ENCODE data around the gene MAP3K6. TPM values are rescaled to one million over a fixed set of nuclear protein-coding genes. Genes with fewer than 3 reads are reported as not detected.

Gene MAP3K6
- polyA plus RNA-seq, 1 donor from 2014 or later = 3.9 TPM

DNA sequence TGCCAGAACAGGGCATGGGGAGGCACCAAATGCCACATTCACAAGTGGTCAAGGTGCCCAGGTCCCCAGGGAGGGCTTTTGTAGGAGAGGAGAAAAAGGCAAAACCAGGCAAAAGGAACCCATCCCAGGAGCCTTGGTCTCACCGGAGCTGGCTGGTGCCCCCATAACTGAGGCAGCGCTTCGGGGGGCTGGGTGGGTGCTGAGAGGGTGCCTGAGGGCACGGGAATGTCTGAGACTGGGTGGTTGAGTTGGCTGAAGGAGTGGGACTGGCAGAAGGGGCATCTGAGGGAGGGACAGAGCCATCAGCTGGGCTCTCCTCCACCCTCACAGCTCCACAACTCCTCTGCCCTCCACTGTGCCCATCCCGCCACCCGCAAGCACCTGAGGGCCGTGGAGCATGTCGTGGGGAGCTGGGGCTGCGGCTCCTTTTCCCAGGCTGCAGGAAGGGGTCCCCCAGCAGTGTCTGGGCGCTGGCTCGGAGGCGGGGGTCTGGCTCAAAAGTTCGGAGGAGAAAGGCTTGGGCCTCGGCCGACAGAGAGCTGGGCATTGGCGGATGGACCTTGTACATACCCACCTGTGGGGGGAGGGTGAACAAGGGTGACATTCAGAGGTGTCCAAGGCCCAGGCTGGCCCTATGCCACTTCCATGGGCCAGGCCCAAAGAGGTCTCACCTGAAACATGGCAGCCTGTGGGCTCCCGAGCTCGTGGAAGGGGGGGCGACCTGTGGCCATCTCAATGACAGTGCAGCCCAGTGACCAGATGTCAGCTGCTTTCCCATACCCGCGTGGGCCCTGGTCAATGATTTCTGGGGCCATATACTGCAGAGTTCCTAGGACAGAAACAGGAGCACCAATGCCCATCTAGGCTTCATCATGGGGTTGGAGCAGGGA lies 8.5 kb downstream of the MAP3K6 start:
- Mint-ChIP-seq H3K9me3 (no peaks in the 10 kb centered on the region), H3K27ac (peak overlapping the region; percentile 59 to 85 (median 71)), H3K4me1 (peaks cover 17 to 32% (median 29%) of the 10 kb centered on the region in 3 donors)

DNA sequence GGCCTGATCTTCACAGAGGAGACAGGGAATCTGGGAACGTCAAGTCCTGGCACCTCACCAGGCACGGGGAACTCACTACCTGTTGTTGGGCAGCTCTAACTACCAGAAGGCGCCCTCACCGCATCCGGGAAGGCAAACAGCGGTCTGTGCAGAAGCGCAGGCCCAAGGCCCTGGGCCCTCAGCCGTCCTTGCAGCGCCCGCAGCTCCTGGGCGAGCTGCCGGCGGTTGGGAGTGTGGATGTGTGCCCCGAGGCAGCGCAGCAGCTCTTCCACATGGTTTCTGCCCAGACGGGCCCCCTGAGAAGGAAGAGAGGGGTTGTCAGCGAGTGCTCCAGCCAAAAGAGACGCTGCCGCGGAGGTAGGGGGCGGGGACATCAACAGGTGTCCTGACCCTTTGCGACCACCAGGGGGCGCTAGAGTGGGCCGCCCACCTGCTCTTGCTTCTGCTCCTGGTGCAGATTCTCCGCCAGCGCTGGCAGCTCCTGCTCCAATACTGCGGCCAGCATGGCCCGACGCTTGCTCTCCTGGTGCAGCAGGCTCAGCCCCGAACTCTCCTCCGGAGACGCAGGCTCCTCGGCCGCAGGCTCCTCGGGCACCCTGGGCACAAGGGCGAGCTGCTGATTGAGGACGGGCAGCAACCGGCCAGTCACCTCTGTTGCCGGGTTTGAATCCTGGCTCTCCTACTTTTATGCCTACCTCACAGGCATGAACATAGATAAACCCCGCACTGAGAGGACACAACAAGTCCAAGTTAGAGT lies 9.3 kb downstream of the MAP3K6 start:
- H3K4me1 Mint-ChIP-seq = peaks cover 17 to 32% (median 29%) of the 10 kb centered on the region in 3 donors

More for the DNA sequence above, 8.5 kb downstream of the MAP3K6 start:
- H3K36me3 Mint-ChIP-seq = no peaks in the 10 kb centered on the region
- peaks cover 2% of the 10 kb centered on the region for H3K27me3 Mint-ChIP-seq
- H3K4me3 Mint-ChIP-seq = peak overlapping the region in 2 of 4 donors; percentile 72 to 85

DNA sequence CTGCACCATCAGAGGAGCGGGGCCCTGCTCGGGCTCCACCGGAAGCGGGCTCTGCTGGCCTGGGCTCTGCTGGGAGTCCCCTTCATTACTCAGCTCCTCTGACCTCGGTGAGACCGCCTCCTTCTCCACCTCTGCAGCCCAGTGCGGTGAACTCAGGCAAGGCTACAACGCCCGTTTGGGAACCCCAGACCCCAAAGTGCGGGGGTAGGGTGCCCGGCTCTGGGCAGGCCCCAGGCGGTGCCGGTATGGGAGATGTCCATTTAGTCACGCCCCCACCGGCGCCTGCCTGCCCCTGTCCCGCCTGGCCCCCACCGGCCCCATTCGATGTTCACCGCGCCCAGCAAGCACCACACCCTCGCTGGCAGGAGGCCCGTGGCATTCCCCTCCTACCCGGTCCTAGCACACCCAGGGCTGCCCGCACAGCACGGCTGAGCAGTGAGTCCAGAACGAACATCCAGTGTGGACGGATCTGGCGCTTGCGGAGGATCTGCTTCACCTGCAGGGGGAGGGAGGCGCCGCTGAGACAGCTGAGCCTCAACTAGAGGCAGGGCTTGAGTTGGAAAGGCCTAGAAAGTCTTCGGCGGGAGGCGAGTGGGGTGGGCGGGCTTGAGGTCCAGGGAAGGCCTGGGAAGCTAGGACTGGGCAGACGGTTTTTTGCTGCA lies 10.0 kb downstream of the MAP3K6 start:
- Mint-ChIP-seq H3K36me3 (no peaks in the 10 kb centered on the region), H3K27me3 (peaks cover 2% of the 10 kb centered on the region), H3K27ac (peak overlapping the region; percentile 59 to 86 (median 84)), H3K4me1 (peaks cover 17 to 32% (median 29%) of the 10 kb centered on the region in 3 donors), H3K4me3 (peak overlapping the region; percentile 75 to 88 (median 81)), H3K9me3 (no peaks in the 10 kb centered on the region)

More for the DNA sequence above, 9.3 kb downstream of the MAP3K6 start:
- Mint-ChIP-seq H3K4me3 (peak overlapping the region; percentile 75 to 91 (median 86)), H3K36me3 (no peaks in the 10 kb centered on the region), H3K9me3 (no peaks in the 10 kb centered on the region), H3K27me3 (peaks cover 2% of the 10 kb centered on the region), H3K27ac (peak overlapping the region; percentile 59 to 86 (median 84))

DNA sequence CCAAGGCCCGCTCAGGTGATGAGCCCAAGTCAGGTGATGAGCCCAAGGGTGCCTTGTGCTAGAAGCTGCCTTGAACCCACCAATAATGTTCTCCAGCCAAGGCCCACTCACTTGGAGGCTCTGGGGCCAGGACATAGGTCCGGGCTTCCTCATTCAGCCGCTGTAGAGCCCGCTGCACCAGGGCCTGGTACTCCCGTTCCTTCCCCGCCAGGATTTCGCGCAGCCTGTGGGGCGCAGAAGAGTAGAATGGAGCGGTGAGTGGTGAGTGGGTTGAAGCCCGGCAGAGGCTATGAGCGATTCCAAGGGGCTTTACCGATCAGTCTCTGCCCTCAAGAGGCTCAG lies 10.5 kb downstream of the MAP3K6 start:
- peaks cover 17 to 32% (median 29%) of the 10 kb centered on the region in 3 donors for H3K4me1 Mint-ChIP-seq

DNA sequence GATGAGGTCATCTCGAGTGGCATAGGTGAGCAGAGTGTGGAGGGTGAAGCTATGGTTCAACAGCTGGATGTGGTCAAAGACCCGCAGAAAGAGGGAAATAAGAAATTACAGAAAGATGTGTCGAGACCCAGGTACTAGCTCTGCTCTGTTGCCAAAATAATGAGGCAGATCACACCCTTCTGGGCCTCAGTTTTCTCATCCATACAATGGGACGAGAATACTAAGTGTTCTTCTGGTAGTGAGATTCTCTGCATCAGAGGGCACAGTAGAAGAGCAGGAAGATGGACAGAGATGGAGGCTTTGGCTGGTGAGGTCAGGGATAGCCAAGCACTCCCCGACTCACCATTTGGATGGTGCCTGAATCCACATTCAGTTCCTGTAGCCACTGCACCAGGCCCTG lies 11.1 kb downstream of the MAP3K6 start:
- Mint-ChIP-seq H3K27ac (peak overlapping the region in 2 of 3 donors; percentile 81 to 85), H3K27me3 (peaks cover 2% of the 10 kb centered on the region), H3K4me1 (peaks cover 17 to 32% (median 29%) of the 10 kb centered on the region in 3 donors), H3K4me3 (peak overlapping the region in 3 of 4 donors; percentile 9 to 87 (median 85)), H3K9me3 (no peaks in the 10 kb centered on the region), H3K36me3 (no peaks in the 10 kb centered on the region)

More for the DNA sequence above, 10.5 kb downstream of the MAP3K6 start:
- Mint-ChIP-seq H3K4me3 (peak overlapping the region; percentile 75 to 88 (median 81)), H3K27me3 (peaks cover 2% of the 10 kb centered on the region), H3K27ac (peak overlapping the region in 2 of 3 donors; percentile 39 to 85), H3K9me3 (no peaks in the 10 kb centered on the region), H3K36me3 (no peaks in the 10 kb centered on the region)

DNA sequence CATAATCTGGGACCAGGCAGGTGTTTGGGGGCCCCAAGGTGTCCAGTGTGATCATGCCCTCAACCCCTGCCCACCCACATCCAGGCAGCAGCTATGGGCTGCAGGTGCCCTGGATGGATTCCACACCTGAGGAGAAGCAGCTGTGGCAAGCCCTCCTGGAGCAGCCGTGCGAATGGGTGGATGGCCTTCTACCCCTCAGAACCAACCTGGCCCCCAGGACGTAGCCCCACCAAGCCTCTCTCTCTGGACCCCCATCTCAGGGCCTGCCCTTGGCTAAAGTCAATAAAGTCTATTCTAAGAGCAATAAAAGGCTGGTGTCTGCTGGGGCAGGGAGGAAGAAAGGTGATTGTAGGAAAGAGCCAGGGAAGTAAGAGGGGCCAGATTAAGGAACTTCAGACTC lies 13.1 kb downstream of the MAP3K6 start:
- Mint-ChIP-seq H3K4me1 (peaks cover 8 to 19% (median 17%) of the 10 kb centered on the region in 3 donors), H3K27ac (peak overlapping the region in 1 of 3 donors; percentile 7), H3K4me3 (peak overlapping the region in 2 of 4 donors; percentile 14 to 58)

DNA sequence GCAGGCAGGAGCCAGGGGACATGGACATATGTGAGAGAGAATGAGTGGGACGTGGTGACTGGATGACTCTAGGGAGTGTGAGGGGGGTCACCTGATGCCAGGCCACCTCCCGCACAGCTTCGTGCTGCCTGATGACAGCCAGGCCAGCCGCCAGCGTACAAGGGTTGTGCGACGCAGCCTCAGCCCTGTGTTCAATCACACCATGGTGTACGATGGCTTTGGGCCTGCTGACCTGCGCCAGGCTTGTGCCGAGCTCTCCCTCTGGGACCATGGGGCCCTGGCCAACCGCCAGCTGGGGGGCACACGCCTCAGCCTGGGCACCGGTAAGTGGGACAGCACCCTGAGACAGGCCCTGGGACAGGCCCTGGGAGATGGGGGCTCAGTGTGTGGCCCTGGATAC lies 13.6 kb downstream of the MAP3K6 start:
- peak overlapping the region in 1 of 4 donors; percentile 84 for H3K4me3 Mint-ChIP-seq
- H3K4me1 Mint-ChIP-seq = peaks cover 8 to 19% (median 17%) of the 10 kb centered on the region in 3 donors
- H3K27me3 Mint-ChIP-seq = no peaks in the 10 kb centered on the region
- no peaks in the 10 kb centered on the region for H3K36me3 Mint-ChIP-seq
- H3K27ac Mint-ChIP-seq = no peak overlapping the region
- H3K9me3 Mint-ChIP-seq = no peaks in the 10 kb centered on the region

More for the DNA sequence above, 13.1 kb downstream of the MAP3K6 start:
- H3K27me3 Mint-ChIP-seq = no peaks in the 10 kb centered on the region
- no peaks in the 10 kb centered on the region for H3K9me3 Mint-ChIP-seq
- H3K36me3 Mint-ChIP-seq = no peaks in the 10 kb centered on the region

DNA sequence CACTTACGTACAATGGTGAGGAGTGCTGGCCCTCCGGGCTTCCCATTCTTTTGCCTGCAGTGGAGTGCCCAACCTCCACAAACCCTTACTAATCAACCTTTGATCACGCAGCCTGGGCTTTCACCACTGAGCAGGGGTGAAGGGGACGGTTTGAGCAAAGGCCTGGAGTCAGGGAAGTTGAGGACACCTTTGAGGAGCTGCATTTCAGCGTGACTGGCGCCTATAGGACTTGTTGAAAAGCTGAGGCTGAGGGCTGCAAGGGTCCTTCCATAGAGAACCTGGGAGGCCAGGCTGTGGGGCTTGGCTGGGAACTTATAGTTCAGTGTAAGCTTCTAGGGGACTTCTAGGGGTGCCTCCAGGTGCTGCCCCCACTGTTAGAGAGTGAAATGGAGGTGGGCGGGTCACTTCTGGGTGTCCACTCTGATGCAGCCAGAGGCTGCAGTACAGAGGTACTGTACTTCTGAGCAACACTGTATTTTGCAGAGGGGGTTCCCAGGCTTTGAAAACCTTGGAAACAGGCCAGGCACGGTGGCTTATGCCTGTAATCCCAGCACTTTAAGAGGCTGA lies 15.1 kb downstream of the MAP3K6 start:
- Mint-ChIP-seq H3K27me3 (no peaks in the 10 kb centered on the region), H3K27ac (no peak overlapping the region), H3K9me3 (no peaks in the 10 kb centered on the region), H3K4me1 (peaks cover 5 to 14% (median 8%) of the 10 kb centered on the region in 3 donors), H3K4me3 (peak overlapping the region in 1 of 4 donors; percentile 20), H3K36me3 (no peaks in the 10 kb centered on the region)

DNA sequence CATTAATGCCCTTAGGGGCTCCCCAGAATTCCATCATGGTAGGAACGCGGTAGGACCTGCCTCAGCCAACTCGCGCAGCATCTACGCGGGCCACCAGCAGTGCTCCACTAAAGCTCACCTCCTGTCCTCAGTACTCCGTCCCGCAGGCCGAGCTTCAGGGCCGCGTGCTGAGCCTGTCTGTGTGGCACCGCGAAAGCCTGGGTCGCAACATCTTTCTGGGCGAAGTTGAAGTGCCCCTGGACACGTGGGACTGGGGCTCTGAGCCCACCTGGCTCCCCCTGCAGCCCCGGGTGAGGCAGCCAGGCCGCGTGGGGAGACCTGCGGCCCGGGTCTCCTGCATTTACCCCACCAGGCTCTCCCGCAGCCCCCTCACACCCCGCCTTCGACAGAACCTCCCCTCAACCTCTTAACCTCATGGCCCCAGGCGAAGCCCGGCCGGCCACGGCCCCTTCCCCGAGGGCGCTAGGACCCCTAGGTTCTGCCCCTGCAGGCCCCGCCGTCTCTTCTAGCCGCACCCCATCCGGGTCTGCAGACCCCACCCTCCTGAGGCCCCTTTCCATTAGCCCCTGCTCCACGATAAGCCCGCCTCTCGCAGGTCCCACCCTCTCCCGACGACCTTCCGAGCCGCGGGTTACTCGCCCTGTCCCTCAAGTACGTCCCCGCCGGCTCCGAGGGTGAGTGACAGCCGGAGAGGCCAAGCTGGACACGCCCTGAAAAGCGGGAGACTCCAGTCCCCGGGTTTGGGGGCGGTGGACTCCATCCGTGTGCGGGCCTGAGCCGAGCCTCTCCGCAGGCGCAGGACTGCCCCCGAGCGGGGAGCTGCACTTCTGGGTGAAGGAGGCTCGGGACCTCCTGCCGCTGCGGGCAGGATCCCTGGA lies 15.9 kb downstream of the MAP3K6 start:
- Mint-ChIP-seq H3K27me3 (no peaks in the 10 kb centered on the region), H3K9me3 (no peaks in the 10 kb centered on the region), H3K27ac (peak overlapping the region in 1 of 3 donors; percentile 73), H3K4me3 (no peak overlapping the region), H3K4me1 (peaks cover 7 to 13% (median 10%) of the 10 kb centered on the region in 3 donors), H3K36me3 (no peaks in the 10 kb centered on the region)

DNA sequence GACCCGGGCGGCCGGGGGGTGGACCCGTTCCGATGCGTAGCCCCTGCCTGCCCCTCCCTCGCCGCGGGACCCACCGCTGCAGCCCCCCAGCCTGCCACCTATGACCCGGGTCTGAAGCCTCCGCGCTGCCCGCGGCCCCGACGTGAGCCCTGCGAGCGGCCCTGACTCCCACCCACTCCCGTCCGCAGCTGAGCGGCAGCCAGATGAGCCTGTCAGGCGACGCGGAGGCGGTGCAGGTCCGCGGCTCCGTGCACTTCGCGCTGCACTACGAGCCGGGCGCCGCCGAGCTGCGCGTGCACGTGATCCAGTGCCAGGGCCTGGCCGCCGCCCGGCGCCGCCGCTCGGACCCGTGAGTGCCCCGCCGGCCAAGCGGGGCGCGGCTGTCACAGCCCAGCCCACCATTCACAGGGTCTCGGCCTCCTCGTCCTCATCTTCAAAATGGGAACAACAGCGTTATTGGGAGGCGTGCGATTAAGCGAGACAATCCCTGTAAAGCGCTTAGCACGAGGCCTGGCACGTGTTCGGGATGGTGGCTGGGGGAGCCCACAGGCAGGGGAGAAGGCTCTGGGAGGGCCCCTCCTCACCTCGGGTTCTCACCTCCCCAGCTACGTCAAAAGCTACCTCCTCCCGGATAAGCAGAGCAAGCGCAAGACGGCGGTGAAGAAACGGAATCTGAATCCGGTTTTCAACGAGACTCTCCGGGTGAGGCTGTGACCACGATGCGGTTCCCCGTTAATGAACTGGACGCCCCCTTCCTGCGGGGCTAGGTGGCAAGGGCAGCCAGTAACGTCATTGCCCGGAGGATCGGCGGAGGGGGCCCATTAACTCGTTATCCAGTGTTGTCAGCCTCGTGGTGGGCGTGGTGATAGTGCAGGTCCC lies 16.7 kb downstream of the MAP3K6 start:
- H3K4me3 Mint-ChIP-seq = peak overlapping the region in 1 of 4 donors; percentile 22
- H3K9me3 Mint-ChIP-seq = no peaks in the 10 kb centered on the region
- peak overlapping the region in 1 of 3 donors; percentile 73 for H3K27ac Mint-ChIP-seq
- H3K4me1 Mint-ChIP-seq = peaks cover 2 to 8% (median 3%) of the 10 kb centered on the region in 3 donors
- no peaks in the 10 kb centered on the region for H3K27me3 Mint-ChIP-seq
- H3K36me3 Mint-ChIP-seq = no peaks in the 10 kb centered on the region

DNA sequence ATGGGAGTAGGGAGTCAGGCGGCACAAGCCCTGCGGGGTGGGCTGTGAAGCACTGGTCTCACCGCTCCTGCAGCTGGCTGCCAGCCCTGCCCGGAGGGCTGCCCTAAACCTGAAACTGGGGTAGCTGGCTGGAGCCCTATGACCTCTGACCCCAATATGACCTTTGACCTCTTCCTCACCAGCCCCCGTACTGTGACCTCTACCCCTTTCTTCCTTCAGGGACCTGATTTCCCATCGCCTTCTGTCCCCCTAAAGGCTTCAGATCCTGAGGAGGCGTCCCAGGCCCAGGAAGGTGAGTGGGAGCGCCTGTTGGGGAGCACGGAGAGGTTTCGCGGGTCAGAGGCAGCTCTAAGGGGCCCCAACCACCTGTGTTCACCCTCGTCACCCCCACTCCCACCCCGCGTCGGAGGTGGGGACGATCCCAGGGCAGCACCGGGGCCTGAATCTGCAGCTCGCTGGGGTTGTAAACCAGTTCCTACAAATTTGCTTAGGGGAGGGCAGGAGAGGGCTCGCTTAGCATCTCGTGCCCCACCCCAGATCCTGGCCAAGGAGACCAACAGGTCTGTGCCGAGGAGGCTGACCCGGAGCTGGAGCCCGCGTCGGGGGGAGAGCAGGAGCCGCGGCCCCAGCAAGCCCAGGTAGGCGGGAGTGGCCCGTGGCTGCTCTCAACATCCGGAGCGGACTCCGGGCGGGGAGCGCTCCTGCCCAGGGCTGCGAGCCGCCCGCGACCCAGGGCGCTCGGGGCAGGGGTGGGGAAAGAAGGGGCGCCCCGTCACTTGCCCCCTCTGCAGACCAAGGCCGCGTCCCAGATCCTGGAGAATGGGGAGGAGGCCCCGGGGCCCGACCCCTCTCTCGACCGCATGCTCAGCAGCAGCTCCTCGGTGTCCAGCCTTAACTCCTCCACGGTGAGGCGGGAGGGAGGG lies 17.6 kb downstream of the MAP3K6 start:
- Mint-ChIP-seq H3K4me3 (peak overlapping the region in 2 of 4 donors; percentile 63 to 67), H3K4me1 (peaks cover 2 to 11% (median 3%) of the 10 kb centered on the region in 3 donors), H3K9me3 (no peaks in the 10 kb centered on the region), H3K27me3 (no peaks in the 10 kb centered on the region), H3K36me3 (no peaks in the 10 kb centered on the region), H3K27ac (no peak overlapping the region)

DNA sequence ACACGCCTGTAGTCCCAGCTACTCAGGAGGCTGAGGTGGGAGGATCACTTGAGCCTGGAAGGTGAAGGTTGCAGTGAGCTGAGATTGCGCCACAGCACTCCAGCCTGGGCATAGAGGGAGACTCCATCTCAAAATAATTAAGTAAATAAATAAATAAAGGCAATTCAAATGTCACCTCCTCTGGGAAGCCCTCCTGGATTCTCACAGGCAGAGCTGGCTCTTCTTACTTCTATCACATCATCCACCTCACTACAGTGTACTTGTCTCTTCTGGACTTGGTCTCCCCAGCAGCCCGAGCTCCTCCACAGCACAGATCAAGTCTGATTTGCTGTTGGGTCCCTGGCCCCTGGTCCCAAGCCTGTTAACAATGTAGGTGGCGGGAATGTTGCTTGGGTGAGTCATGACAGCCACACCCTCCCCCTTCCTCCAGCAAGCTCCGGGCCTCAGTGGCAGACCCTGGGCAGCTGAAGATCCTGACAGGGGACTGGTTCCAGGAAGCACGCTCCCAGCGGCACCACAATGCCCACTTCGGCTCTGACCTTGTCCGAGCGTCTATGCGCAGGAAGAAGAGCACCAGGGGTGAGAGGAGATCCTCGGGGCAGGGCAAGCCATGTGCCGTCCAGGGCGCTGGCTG lies 19.7 kb downstream of the MAP3K6 start:
- no peaks in the 10 kb centered on the region for H3K27me3 Mint-ChIP-seq
- H3K4me3 Mint-ChIP-seq = no peak overlapping the region
- H3K9me3 Mint-ChIP-seq = no peaks in the 10 kb centered on the region
- H3K36me3 Mint-ChIP-seq = no peaks in the 10 kb centered on the region
- H3K4me1 Mint-ChIP-seq = peaks cover 5 to 16% (median 15%) of the 10 kb centered on the region in 3 donors
- peak overlapping the region in 1 of 3 donors; percentile 91 for H3K27ac Mint-ChIP-seq

Measured in IgD-negative memory B cell (primary cell).